HG03575 (cell line): Measurements from ENCODE around the gene SLC37A3.
"Not testable (repeated sequence)": the region's sequence is repeated elsewhere in the genome, so short reads cannot be mapped to it uniquely, and the experiment has no call there.

Source experiments
- ATAC-seq: cut with Tn5 transposase; IDR thresholded peaks from one replicate; pipeline ENCODE4 v1.9.1; 2021; ENCODE audit not compliant: unreplicated experiment, insufficient number of reproducible peaks, low FRiP score; ENCODE audit errors: extremely low read depth

SLC37A3 gene

GRCh38 chr7:140397784-140398750 lies at the start of gene SLC37A3:
TSS of gene SLC37A3 (minus strand) at chr7:140398530. CDS start at chr7:140382526, 16,004 bp downstream.
- no peak for ATAC-seq

GRCh38 chr7:140447841-140448240 lies 49.5 kb upstream of the SLC37A3 start:
- ATAC-seq = no peak

- ATAC-seq = no peak
Measured at GRCh38 chr7:140446467-140446866, 48.1 kb upstream of the SLC37A3 start.

- ATAC-seq = no peak
Measured at GRCh38 chr7:140441519-140441918, 43.2 kb upstream of the SLC37A3 start.

GRCh38 chr7:140440593-140440992 lies 42.3 kb upstream of the SLC37A3 start:
- ATAC-seq = no peak

GRCh38 chr7:140439359-140439758 lies 41.0 kb upstream of the SLC37A3 start:
- no peak for ATAC-seq

GRCh38 chr7:140435252-140435895 lies 37.0 kb upstream of the SLC37A3 start:
- ATAC-seq = no peak

- ATAC-seq = no peak
Measured at GRCh38 chr7:140433396-140433795, 35.1 kb upstream of the SLC37A3 start.

GRCh38 chr7:140426130-140426529 lies 27.8 kb upstream of the SLC37A3 start:
- no peak for ATAC-seq

- ATAC-seq = no peak
Measured at GRCh38 chr7:140425718-140426117, 27.4 kb upstream of the SLC37A3 start.

- ATAC-seq = no peak
Measured at GRCh38 chr7:140423501-140423900, 25.2 kb upstream of the SLC37A3 start.

- no peak for ATAC-seq
Measured at GRCh38 chr7:140421521-140421920, 23.2 kb upstream of the SLC37A3 start.

- no peak for ATAC-seq
Measured at GRCh38 chr7:140418653-140419052, 20.3 kb upstream of the SLC37A3 start.

- ATAC-seq = not testable (repeated sequence)
Measured at GRCh38 chr7:140418156-140418472, 19.8 kb upstream of the SLC37A3 start.

- no peak for ATAC-seq
Measured at GRCh38 chr7:140417456-140418155, 19.3 kb upstream of the SLC37A3 start.

GRCh38 chr7:140416560-140416959 lies 18.2 kb upstream of the SLC37A3 start:
- ATAC-seq = no peak

- ATAC-seq = not testable (repeated sequence)
Measured at GRCh38 chr7:140415816-140416215, 17.5 kb upstream of the SLC37A3 start.

GRCh38 chr7:140415361-140415760 lies 17.0 kb upstream of the SLC37A3 start:
- ATAC-seq = no peak

GRCh38 chr7:140404565-140405065 lies 6.3 kb upstream of the SLC37A3 start:
- ATAC-seq = no peak
